Measurements from ENCODE around the gene DLX6. TPM values are rescaled to one million over a fixed set of nuclear protein-coding genes. Genes with fewer than 3 reads are reported as not detected.

The DLX6 gene
- total RNA-seq, 4 donors from 2014 or later: not detected

DNA sequence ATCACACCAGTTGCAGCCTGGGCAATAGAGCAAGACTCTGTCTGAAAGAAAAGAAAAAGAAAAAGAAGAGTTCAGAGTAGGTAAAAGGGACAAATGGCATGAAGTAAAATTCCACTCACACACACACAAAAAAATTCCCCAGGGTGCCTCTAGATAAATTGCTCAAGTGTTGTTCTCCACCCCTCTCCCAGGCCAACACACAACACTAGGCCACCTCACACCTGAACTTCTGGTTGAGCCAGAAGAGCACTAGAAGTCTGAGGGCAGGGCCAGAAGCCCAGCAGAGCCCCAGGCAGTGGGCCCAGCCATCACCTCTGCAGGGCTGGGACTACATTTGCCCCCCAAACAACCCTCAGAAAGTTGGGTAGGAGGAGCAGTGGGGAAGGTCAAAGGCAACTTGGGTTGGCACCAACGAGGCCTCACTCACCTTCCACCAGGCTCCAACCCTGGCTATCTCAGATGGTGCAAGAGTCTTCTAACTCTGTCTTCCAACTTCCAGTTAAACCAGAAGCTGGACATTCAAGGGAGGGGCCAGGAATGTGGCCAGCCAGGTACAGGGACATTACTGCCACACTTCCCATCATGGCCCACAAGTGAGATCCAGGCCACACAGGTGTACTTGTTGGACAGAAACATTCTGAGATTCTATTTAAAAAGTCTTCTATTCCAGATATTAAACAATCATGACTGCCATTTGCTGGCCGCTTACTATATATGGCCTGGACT lies 25.6 kb upstream of the DLX6 start:
- intact Hi-C loops (cut with DNase I; ENCODE audit: low total_unique reads): no loop called here
- in situ Hi-C loops (cut with MboI; ENCODE audit: low sequenced_read_pairs in 4 of 4): no loop called here

GRCh38 chr7:96982586-96982985 lies 22.8 kb upstream of the DLX6 start:
- Histone ChIP-seq H3K27me3 (peaks cover 4 to 35% (median 32%) of the 10 kb centered on the region in 3 donors), H3K36me3 (no peaks in the 10 kb centered on the region), H3K9me3 (no peaks in the 10 kb centered on the region), H3K4me1 (no peaks in the 10 kb centered on the region), H3K4me3 (no peak overlapping the region), H3K27ac (no peak overlapping the region)
- in situ Hi-C loops (cut with MboI; ENCODE audit: low sequenced_read_pairs in 4 of 4) (no loop called here), intact Hi-C loops (cut with DNase I; ENCODE audit: low total_unique reads) (no loop called here)
- DNase-seq: no peak
- ATAC-seq: no peak
- TF ChIP-seq, protein P1, sequence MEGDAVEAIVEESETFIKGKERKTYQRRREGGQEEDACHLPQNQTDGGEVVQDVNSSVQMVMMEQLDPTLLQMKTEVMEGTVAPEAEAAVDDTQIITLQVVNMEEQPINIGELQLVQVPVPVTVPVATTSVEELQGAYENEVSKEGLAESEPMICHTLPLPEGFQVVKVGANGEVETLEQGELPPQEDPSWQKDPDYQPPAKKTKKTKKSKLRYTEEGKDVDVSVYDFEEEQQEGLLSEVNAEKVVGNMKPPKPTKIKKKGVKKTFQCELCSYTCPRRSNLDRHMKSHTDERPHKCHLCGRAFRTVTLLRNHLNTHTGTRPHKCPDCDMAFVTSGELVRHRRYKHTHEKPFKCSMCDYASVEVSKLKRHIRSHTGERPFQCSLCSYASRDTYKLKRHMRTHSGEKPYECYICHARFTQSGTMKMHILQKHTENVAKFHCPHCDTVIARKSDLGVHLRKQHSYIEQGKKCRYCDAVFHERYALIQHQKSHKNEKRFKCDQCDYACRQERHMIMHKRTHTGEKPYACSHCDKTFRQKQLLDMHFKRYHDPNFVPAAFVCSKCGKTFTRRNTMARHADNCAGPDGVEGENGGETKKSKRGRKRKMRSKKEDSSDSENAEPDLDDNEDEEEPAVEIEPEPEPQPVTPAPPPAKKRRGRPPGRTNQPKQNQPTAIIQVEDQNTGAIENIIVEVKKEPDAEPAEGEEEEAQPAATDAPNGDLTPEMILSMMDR (IDR thresholded peaks at IDR 0.05 in 4 of 5, conservative IDR thresholded peaks at IDR 0.05 in 1 of 5): no peak
- no peak for TF ChIP-seq POLR2A (IDR thresholded peaks at IDR 0.05)

More for the DNA sequence above, 25.6 kb upstream of the DLX6 start:
- ATAC-seq (no peak), DNase-seq (no peak)
- Histone ChIP-seq H3K4me3 (no peak overlapping the region), H3K4me1 (no peaks in the 10 kb centered on the region), H3K9me3 (no peaks in the 10 kb centered on the region), H3K27ac (no peak overlapping the region), H3K27me3 (peaks cover 0 to 7% (median 5%) of the 10 kb centered on the region in 3 donors), H3K36me3 (no peaks in the 10 kb centered on the region)
- TF ChIP-seq, protein P1 (IDR thresholded peaks at IDR 0.05 in 4 of 5, conservative IDR thresholded peaks at IDR 0.05 in 1 of 5): no peak

GRCh38 chr7:96985992-96986391 lies 19.4 kb upstream of the DLX6 start:
- H3K4me3 ChIP-seq: no peak overlapping the region
- no peak overlapping the region for H3K27ac ChIP-seq
- no peak for TF ChIP-seq POLR2A (IDR thresholded peaks at IDR 0.05)
- TF ChIP-seq, protein P1 (IDR thresholded peaks at IDR 0.05 in 4 of 5, conservative IDR thresholded peaks at IDR 0.05 in 1 of 5): no peak
- in situ Hi-C loops (cut with MboI; ENCODE audit: low sequenced_read_pairs in 4 of 4) (no loop called here), intact Hi-C loops (cut with DNase I; ENCODE audit: low total_unique reads) (no loop called here)
- H3K9me3 ChIP-seq: no peaks in the 10 kb centered on the region
- DNase-seq: no peak
- H3K27me3 ChIP-seq: peaks cover 26 to 68% (median 63%) of the 10 kb centered on the region in 3 donors
- H3K4me1 ChIP-seq: no peaks in the 10 kb centered on the region
- ATAC-seq: no peak
- no peaks in the 10 kb centered on the region for H3K36me3 ChIP-seq

DNA sequence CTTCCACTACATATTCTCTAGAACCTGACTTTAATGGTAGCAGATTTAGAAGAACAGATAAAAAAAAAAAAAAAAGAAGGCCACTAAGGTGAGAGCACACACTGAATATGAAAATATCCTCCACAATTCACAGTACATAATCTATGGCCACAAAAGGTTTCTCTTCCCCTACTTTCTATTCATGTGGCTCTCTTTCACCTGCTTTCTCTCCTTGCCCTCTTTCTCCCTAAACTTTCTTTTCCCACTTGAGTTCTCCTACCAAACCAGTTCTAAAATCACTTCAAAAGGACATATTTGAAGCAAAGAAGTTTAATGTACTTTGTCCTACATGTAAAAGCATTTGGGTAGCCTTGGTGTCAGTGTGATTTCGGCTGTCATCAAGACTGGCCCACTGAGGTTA lies 18.5 kb upstream of the DLX6 start:
- Histone ChIP-seq H3K27me3 (peaks cover 35 to 77% (median 71%) of the 10 kb centered on the region in 3 donors), H3K4me3 (no peak overlapping the region), H3K36me3 (no peaks in the 10 kb centered on the region), H3K9me3 (no peaks in the 10 kb centered on the region), H3K27ac (no peak overlapping the region), H3K4me1 (no peaks in the 10 kb centered on the region)
- no peak for DNase-seq
- no peak for ATAC-seq
- in situ Hi-C loops (cut with MboI; ENCODE audit: low sequenced_read_pairs in 4 of 4): no loop called here
- TF ChIP-seq, protein P1 (IDR thresholded peaks at IDR 0.05 in 4 of 5, conservative IDR thresholded peaks at IDR 0.05 in 1 of 5): no peak
- no peak for TF ChIP-seq POLR2A (IDR thresholded peaks at IDR 0.05)
- intact Hi-C loops (cut with DNase I; ENCODE audit: low total_unique reads): no loop called here
